Measurements from ENCODE around the gene THRA.

THRA gene

DNA sequence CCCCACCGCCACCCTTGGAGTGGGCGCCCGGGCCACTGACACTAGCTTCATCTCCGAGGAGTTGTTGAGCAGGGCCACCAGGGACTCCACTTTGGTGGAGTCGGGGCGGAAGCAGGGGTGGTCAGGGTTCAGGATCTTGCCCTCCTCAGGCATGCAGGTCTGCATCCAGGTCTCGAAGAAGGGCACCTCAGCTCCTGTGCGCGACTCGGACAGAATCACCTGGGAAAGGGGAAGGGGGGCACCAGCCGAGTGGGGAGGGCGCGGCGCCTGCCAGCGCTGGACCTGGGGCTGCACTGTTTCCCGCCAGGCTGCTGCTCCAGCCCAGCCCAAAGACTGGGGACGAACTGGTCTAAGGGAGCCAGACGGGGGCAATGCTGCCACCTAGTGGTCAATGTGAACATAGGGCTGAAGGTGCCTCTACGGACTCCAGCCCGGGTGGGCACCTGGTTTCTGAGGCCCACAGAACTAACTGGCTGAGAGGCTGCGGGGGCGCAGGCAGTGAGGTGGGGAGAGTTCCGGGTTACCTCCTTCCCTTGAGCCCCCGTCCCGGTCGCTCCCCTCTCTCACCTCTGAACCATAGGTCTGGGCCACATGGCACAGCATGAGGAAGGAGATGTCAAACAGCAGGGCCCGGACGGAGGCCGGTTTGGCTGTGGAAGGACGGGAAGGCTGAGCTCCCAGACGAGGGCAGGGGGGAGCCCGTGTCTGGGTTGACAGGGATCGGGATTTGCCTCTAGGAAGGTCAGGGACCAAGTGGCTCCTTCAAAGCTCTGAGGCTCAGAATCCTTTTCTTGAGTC is 35.8 kb upstream of the THRA start:
- peak; percentile 78 for DNase-seq

DNA sequence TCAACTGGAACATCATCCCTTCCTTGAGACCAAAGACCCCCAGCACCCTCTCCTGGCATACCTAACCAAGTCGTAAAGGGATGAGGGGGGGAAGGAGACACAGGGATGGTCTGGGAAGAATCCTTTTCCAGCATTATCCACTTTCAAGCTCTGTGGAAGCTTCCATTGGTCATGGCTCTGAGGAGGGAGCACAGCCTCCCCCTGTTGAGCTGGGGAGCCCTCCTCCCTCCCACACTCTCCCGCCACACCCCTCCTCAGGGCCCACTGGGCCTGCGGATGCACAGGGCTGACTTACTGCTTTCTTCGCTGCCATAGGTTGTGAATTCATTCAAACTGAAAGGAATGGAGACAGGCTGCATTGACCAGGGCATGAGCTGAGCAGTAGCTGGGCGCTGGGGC is 35.2 kb upstream of the THRA start:
- DNase-seq: no peak

DNA sequence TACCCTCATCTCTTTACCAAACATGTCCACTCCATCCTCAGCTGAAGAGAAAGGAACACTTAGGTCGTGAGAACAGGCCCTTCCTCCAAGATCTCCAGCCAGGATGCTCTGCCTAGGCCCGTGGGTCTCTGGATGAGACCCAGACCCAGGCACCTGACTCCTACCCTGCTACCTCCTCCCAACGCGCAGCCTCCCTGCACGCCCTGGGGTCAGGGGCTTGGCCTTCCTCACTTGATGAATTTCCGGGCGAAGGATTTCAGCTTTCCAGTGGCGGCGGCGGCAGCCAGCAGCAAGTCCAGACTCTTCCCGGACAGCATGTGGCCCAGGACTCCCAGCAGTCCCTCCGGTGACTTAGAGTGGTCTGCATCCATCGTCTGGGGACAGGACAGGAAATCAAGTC is 34.2 kb upstream of the THRA start:
- no peak for DNase-seq

DNA sequence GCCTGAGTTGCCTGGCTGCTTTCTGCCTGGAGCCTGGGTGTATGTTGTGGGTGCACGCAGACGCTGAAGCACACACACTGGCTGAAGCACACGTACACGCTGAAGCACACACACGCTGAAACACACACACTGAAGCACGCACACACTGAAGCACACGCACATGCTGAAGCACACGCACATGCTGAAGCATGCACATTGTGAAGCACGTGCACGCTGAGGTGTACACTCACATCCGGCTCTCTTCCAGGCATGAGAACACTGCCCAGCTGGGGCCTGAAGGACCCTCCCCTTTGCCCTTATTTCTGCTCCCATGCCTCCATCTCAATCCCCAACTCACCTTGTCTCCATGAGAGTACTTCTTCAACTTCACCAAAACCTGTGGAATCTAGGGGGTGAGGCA is 31.1 kb upstream of the THRA start:
- no peak for DNase-seq

- DNase-seq: no peak
Measured at GRCh38 chr17:40032322-40033320, 30.1 kb upstream of the THRA start.

DNA sequence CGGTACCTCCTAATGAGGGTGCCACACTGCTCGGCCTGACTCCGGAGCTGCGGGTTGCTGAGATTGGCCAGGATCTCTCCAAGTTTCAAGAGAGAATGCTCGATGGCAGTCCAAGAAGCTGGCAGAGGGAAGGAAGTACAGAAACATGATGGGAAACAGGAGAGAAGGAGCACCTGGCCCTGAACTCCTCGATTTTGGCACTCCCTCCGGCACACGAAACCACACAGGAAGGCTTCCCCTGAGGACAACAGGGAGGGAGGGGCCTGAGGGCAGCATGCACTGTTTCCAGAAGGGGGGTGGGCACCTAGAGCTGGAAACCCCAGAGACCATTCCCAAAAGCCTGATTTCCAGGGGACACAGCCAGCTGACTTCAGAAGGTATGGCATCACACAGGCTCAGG is 29.4 kb upstream of the THRA start:
- no peak for DNase-seq

DNA sequence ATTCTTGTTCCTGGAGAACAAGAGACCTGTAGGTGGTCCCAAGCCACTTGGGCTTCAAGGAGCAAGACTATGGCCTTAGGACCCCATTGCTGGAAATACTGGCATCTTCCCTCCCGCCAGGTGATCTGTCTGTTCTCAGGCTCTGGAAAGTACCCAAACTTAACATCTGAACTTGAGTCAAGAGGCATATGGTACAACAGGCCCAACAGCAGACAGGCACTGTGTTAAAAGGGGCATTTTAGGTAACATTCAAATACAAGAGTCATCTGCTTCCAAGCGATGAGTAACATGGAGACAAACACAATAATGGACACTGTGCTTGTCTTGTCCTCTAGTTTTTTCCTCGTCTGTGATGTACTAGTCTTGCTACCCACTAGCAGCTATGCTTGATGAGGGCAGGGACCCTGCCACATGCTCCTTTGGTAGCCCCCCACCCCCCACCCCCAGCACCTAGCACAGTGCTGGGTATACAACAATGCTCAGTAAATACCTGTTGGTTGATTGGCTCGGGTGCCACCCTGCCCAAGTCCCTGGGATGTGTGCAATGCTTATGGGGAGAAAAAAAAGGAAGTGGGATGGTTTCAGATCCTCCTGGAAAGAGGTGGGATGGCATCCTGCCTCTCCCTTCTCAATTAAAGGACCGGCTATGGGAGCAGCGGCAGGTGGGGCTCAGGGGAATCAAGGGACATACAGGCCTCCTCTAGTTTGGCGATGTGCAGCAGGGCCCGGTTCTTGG is 28.2 kb upstream of the THRA start:
- DNase-seq: no peak

DNA sequence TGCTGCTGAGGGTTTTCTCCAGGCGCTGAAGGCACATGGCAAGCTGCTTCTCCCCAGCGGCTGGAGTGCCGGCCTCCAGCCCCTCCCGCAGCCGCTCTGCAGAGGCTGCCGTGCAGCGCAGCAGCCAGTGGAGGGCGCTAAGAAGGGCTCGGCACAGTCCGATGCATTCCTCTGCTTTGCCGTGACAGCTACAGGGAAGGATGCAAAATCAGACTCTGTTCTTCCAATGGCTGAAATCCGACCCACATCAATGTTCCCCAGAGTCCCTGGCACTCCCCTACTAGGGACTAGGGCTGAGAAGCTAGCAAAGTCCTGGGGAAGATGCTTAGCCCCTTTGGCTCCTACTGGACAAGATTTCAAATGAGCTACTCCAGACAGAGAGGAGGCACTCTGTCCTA is 27.6 kb upstream of the THRA start:
- no peak for DNase-seq

- DNase-seq: no peak
Measured at GRCh38 chr17:40038882-40039513, 23.8 kb upstream of the THRA start.

- no peak for DNase-seq
Measured at GRCh38 chr17:40041196-40041595, 21.6 kb upstream of the THRA start.

- DNase-seq: no peak
Measured at GRCh38 chr17:40056379-40057015, 6.3 kb upstream of the THRA start.

DNA sequence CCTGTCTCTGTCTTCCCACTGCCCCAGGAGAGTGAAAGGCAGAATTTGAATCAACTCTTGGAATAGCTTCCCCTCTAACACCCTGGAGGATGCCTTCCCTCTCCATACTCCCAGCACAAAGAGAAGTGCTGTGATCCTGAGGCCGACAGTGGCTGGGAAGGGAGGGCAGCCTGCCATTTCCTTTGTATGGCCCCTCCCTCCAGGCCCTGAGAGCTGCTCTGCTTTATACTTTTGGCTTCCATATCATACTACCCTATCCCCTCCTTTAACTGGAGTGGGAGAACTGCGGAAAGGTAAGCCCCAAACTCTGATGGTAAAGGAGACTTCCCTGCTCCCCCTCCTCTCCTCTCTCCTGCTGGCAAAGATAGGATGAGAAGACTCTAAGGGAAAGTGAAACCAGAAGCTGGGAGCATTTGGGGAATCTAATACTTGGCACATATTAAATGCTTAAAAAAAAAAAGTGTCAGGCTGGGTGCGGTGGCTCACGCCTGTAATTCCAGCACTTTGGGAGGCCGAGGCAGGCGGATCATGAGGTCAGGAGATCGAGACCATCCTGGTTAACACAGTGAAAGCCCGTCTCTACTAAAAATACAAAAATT is 4.5 kb upstream of the THRA start:
- DNase-seq: no peak

GRCh38 chr17:40058865-40059264 is 3.9 kb upstream of the THRA start:
- DNase-seq: no peak

DNA sequence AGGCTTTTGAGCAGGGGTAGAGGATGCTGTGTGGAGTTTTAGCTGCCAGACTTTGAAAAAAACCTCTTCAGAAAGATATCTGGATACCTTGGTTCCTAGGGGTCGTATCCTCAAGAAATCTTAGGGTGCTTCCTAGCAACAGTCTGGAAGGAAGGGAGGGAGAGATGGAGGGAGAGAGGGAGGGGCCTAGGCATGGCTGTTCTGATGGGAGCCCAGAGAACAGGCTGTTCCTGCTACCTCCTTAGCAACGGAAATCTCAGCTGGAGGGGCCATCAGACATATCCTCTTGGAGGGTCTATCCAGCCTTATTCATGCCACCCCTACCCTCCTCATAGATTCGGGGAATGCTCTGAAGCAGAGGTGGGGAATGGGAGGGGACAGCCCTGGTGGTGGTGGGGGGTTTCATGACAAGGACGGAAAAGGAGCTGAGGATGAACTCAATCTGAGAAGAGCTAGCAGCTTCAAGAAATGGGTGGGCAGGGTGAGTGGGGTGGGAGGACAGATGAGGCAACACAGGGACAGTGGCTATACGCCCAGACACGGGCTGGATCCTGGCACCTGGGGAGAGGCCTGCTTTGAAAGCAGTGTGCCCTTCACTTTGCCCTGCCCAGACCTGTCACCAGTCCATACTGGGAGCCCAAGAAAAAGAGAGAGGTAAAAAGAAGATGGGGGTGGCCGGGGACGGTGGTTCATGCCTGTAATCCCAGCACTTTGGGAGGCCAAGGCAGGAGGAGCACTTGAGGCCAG is 2.9 kb upstream of the THRA start:
- DNase-seq: no peak

- no peak for DNase-seq
Measured at GRCh38 chr17:40060887-40061608, 1.7 kb upstream of the THRA start.

- DNase-seq: no peak
Measured at GRCh38 chr17:40061609-40062038, 1.1 kb upstream of the THRA start.

DNA sequence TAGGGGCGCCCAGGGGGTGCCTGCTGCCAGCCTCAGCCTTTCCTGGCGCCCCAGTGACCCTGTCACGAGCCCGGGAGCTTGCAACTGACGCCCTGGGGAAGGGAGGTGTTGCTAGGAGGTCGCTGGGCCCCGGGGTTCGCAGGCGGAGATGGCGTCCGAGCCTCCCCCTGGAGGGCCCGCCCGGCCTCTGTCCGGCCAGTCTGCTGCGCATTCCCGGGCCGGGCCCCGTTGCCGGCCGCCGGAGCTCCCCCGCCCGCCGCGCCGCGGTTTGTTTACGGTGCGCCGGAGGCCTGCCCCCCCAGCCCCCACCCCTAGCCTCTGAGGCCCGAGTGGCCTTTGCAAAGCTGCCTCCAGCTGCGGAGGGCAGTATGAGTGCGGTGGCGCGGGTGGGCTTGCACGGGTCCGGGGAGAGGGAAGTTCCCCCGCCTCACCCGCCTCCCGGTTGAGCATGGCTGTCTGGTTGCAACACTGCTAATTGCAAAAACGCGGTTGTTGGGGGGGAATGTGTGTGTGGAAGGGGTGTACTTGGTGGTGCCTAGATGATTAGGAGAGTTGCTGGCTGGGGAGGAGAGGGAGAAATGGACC is 514 bp downstream of the THRA start:
- DNase-seq: peak; percentile 23

DNA sequence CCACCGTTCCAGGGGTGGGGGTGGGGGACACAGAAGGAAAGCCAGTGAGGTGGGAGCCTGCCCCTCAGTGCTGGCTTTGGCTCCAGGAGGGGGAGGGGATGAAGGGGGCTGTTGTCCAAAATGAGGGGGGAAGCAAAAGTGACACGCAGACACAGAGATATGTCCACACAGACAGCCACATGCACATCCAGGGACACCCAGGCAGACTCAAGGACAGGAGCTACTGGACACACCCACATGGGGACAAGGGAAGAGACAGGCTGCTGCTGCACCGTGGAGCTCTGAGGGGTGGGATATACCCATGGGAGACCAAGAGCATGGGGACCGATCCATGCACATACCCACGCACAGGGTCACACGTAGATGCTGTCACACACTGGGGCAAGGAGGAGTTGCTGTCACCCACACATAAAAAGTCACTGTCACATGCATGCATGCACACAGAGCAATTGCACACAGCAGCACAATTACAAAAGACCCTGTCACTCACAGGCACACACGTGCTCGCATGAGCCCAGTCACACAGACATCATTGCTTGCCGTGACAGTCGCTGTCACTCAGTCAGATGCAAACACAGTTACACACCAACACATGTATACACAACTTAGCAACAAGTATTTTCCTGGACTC is 1.3 kb downstream of the THRA start:
- DNase-seq: no peak
